GM23248 (cell line): Measurements from ENCODE around the gene RHNO1. TPM values are rescaled to one million over a fixed set of nuclear protein-coding genes. Genes with fewer than 3 reads are reported as not detected.
A peak's percentile ranks its signal among the peaks of the same experiment; 100 is the strongest.

Source experiments
- DNase-seq: peaks from one replicate; pipeline ENCODE4 v3.0.0-alpha.2; 2015
- H2AFZ ChIP-seq: fragments of 200-600 bp; sonication (generic); 2 replicates; pipeline ENCODE4 v1.6.1; 2016; ENCODE audit warnings: antibody characterized with exemption
- H3F3A ChIP-seq: fragments of 200-600 bp; sonication (generic); 2 replicates; pipeline ENCODE4 v1.6.1; 2016; ENCODE audit warnings: mild to moderate bottlenecking, antibody characterized with exemption, mixed run types; ENCODE audit not compliant: insufficient read depth
- H3K27ac ChIP-seq: fragments of 200-600 bp; sonication (generic); 2 replicates; pipeline ENCODE4 v1.5.1; 2016; ENCODE audit warnings: mild to moderate bottlenecking
- H3K27me3 ChIP-seq: fragments of 200-600 bp; sonication (generic); replicated peaks from 2 replicates; pipeline ENCODE4 v1.6.1; 2016; ENCODE audit warnings: mild to moderate bottlenecking; ENCODE audit not compliant: insufficient read depth
- H3K36me3 ChIP-seq: fragments of 200-600 bp; sonication (generic); 2 replicates; pipeline ENCODE4 v1.6.1; 2016; ENCODE audit warnings: low read depth, mild to moderate bottlenecking
- H3K4me1 ChIP-seq: fragments of 200-600 bp; sonication (generic); 2 replicates; pipeline ENCODE4 v1.6.1; 2016; ENCODE audit warnings: mild to moderate bottlenecking; ENCODE audit not compliant: insufficient read depth
- H3K4me2 ChIP-seq: fragments of 200-600 bp; sonication (generic); one replicate; pipeline ENCODE4 v1.6.1; 2016; ENCODE audit warnings: mild to moderate bottlenecking; ENCODE audit not compliant: unreplicated experiment
- H3K4me3 ChIP-seq: fragments of 200-600 bp; sonication (generic); 2 replicates; pipeline ENCODE4 v1.5.1; 2016; ENCODE audit warnings: mild to moderate bottlenecking
- H3K79me2 ChIP-seq: fragments of 200-600 bp; sonication (generic); 2 replicates; pipeline ENCODE4 v1.6.1; 2016; ENCODE audit warnings: mild to moderate bottlenecking; ENCODE audit not compliant: insufficient read depth
- H3K9ac ChIP-seq: fragments of 200-600 bp; sonication (generic); 2 replicates; pipeline ENCODE4 v1.6.1; 2016; ENCODE audit warnings: mild to moderate bottlenecking
- H3K9me2 ChIP-seq: fragments of 200-600 bp; sonication (generic); 2 replicates; pipeline ENCODE4 v1.6.1; 2016; ENCODE audit warnings: mixed run types, mild to moderate bottlenecking, moderate library complexity; ENCODE audit not compliant: insufficient read depth
- H3K9me3 ChIP-seq: fragments of 200-600 bp; sonication (generic); one replicate; pipeline ENCODE4 v1.6.1; 2017; ENCODE audit warnings: low read depth
- H4K20me1 ChIP-seq: fragments of 200-600 bp; sonication (generic); 2 replicates; pipeline ENCODE4 v1.6.0; 2016; ENCODE audit not compliant: insufficient read depth
- EZH2 ChIP-seq: fragments of 200-600 bp; sonication (generic); IDR thresholded peaks from 2 replicates; pipeline ENCODE4 v1.6.1; 2018; ENCODE audit warnings: antibody characterized with exemption, mild to moderate bottlenecking; ENCODE audit not compliant: insufficient read depth, poor library complexity, severe bottlenecking
- EZH2phosphoT487 ChIP-seq: fragments of 200-600 bp; sonication (generic); IDR thresholded peaks from 2 replicates; pipeline ENCODE4 v1.6.1; 2018; ENCODE audit warnings: antibody characterized with exemption, moderate library complexity, mild to moderate bottlenecking, low read depth; ENCODE audit not compliant: insufficient read depth
- WGBS, 2 experiments: methylation state at CpG; one replicate each; pipeline ENCODE4 v1.1.6; 2015 to 2017; ENCODE audit warnings: low lambda C conversion rate in 2 of 2, low coverage in 1 of 2; ENCODE audit errors: missing lambda C conversion rate in 2 of 2; 5-methylcytosine and 5-hydroxymethylcytosine counted together
- in situ Hi-C: fragments of 300-500 bp; cut with MboI; formaldehyde crosslinking; loops from 2 replicates; pipeline ENCODE4 v1.15.0; 2020
- polyA plus RNA-seq: library from polyadenylated mRNA; unstranded; fragments of >200 nt; fragmentation: Nextera tagmentation; extraction: Ambion mirVana; gene quantifications from 2 replicates; pipeline ENCODE4 v1.2.1, GENCODE V29; 2016
- total RNA-seq: library from RNA; depleted of rRNA; stranded (reverse); fragments of >200 nt; shearing (Covaris generic); gene quantifications from 2 replicates; pipeline ENCODE4 v1.2.3, GENCODE V29; 2014

The RHNO1 gene
- total and polyA plus RNA-seq, 2 experiments from 2014 or later, result 27.6 to 38.4 TPM

DNA sequence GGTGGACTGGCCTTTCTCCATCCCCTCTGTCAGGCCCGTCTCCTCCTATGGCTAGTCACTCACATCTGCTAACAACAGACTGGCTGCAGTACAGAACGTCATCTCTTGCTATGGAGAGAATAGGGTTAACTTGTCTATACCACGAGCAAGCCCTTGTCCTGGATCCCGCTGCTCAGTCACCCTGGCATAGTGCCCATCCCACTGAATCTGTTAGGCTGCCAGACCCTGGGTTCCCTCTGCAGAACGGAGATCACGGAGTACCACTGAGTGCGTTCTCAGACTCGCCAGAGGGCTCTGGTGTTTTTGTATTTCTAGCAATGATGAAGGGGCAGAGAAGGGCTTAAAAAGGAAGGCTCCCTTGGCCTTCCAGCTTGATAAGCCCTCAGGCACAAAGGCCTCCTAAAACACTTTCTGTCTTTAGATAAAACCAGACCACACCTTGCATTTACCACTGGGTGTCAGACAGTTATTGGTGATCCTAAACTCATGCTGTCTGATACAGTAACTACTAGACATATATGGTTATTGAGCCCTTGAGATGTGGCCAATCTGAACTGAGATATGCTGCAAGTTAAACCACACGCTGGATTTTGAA lies 35.9 kb upstream of the RHNO1 start:
- Histone ChIP-seq H3K4me2 (no peak overlapping the region), H2AFZ (no peak overlapping the region), H3K4me1 (no peaks in the 10 kb centered on the region), H3K9me3 (no peaks in the 10 kb centered on the region), H3K9ac (no peak overlapping the region), H3K4me3 (no peak overlapping the region), H4K20me1 (no peaks in the 10 kb centered on the region), H3K79me2 (no peaks in the 10 kb centered on the region), H3F3A (no peaks in the 10 kb centered on the region), H3K36me3 (no peaks in the 10 kb centered on the region), H3K27me3 (no peaks in the 10 kb centered on the region), H3K27ac (no peak overlapping the region), H3K9me2 (no peaks in the 10 kb centered on the region)
- TF ChIP-seq EZH2phosphoT487 (no peak), EZH2 (no peak)
- in situ Hi-C loops, result no loop called here
- 60 to 65% methylated on average over 9 of the region's 9 CpGs for WGBS, 2 experiments
- no peak for DNase-seq

DNA sequence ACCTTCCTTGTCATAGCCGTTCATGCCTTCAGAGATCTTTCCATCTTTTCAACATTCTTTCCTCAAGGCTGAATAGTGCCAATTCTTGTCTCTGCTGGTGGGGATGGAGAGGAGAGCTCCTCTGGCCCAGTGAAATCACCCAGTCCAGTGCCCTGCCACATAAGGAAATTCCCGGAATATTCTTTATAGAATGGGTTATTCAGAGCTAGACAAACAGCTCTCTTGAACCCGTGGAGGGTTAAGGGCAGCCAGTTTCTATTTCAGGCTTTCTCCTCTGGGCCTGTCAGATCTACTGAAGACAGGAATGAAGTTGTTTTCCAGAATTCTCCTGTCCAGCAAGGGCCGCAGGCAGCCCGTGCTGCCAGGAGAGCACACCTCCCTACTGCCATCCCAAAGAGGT lies 34.1 kb upstream of the RHNO1 start:
- no peaks in the 10 kb centered on the region for H3K27me3 ChIP-seq
- in situ Hi-C loops, result no loop called here
- H3K9me2 ChIP-seq, result no peaks in the 10 kb centered on the region
- H3K4me1 ChIP-seq, result no peaks in the 10 kb centered on the region
- WGBS, 2 experiments, result 83 to 86% methylated on average over 5 of the region's 5 CpGs
- no peak for DNase-seq
- no peaks in the 10 kb centered on the region for H4K20me1 ChIP-seq
- no peaks in the 10 kb centered on the region for H3K36me3 ChIP-seq
- H3K9me3 ChIP-seq, result no peaks in the 10 kb centered on the region
- no peak overlapping the region for H3K9ac ChIP-seq
- no peak overlapping the region for H2AFZ ChIP-seq
- H3F3A ChIP-seq, result no peaks in the 10 kb centered on the region
- H3K79me2 ChIP-seq, result no peaks in the 10 kb centered on the region
- H3K4me2 ChIP-seq, result no peak overlapping the region
- no peak overlapping the region for H3K27ac ChIP-seq
- no peak for TF ChIP-seq EZH2
- no peak for TF ChIP-seq EZH2phosphoT487
- H3K4me3 ChIP-seq, result no peak overlapping the region

DNA sequence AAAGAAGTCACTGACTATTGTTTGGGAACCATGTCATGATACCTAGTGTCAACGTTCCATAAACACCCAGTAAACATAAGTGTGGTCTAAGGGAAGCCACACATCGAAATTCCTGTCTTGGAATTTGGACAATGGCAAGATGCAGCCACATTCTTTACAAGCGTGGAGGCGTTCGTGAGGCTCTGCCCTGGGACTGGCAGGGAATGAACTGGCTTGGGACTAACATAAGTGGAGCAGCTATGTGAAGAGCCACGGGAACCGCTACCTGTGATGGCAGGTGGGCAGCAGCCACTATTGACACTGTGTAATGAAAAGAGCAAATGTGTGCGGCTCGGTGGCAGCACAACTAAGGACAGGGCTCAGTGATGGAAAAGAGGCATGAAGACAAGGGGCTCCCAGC lies 32.2 kb upstream of the RHNO1 start:
- Histone ChIP-seq H3F3A (no peaks in the 10 kb centered on the region), H3K9me2 (no peaks in the 10 kb centered on the region), H3K27me3 (no peaks in the 10 kb centered on the region), H3K27ac (no peak overlapping the region), H3K4me2 (no peak overlapping the region), H3K79me2 (no peaks in the 10 kb centered on the region), H3K9me3 (no peaks in the 10 kb centered on the region), H3K9ac (no peak overlapping the region), H3K36me3 (no peaks in the 10 kb centered on the region), H3K4me1 (no peaks in the 10 kb centered on the region), H2AFZ (peak overlapping the region; percentile 51; the same call in 1 of the 2 replicates), H3K4me3 (no peak overlapping the region), H4K20me1 (no peaks in the 10 kb centered on the region)
- no peak for TF ChIP-seq EZH2phosphoT487
- TF ChIP-seq EZH2, result no peak
- in situ Hi-C loops, result no loop called here
- WGBS, 2 experiments, result 85% methylated on average over 9 of the region's 9 CpGs
- no peak for DNase-seq

DNA sequence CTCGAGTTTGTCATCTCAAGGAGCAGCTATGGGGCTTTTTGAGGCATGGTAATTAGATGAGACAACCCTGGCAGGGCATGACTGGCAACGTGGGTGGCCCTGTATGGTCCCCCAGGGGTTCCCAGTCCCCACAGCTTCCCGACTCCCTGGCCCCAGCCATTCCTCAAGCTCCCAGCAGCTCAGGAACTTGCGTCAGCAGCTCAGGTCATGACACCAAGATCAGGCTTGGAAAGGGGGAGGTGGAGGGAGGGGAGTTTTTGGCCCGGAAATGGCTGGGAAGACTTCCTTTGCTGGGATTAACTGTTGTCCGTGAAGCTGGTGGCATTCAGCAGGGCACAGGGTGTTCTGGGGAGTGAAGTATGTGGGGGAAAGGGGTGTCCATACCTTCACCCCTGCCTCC lies 31.7 kb upstream of the RHNO1 start:
- no peaks in the 10 kb centered on the region for H3K79me2 ChIP-seq
- no peak overlapping the region for H3K4me3 ChIP-seq
- peak overlapping the region; percentile 51; the same call in 1 of the 2 replicates for H2AFZ ChIP-seq
- H3K9me2 ChIP-seq, result no peaks in the 10 kb centered on the region
- H3F3A ChIP-seq, result no peaks in the 10 kb centered on the region
- in situ Hi-C loops, result no loop called here
- no peaks in the 10 kb centered on the region for H3K36me3 ChIP-seq
- no peaks in the 10 kb centered on the region for H3K9me3 ChIP-seq
- no peaks in the 10 kb centered on the region for H3K27me3 ChIP-seq
- DNase-seq, result peak; percentile 32
- H3K27ac ChIP-seq, result no peak overlapping the region
- TF ChIP-seq EZH2 (no peak), EZH2phosphoT487 (no peak)
- WGBS, 2 experiments, result 24 to 33% methylated on average over 6 of the region's 6 CpGs
- H4K20me1 ChIP-seq, result no peaks in the 10 kb centered on the region
- no peak overlapping the region for H3K9ac ChIP-seq
- no peak overlapping the region for H3K4me2 ChIP-seq
- no peaks in the 10 kb centered on the region for H3K4me1 ChIP-seq

DNA sequence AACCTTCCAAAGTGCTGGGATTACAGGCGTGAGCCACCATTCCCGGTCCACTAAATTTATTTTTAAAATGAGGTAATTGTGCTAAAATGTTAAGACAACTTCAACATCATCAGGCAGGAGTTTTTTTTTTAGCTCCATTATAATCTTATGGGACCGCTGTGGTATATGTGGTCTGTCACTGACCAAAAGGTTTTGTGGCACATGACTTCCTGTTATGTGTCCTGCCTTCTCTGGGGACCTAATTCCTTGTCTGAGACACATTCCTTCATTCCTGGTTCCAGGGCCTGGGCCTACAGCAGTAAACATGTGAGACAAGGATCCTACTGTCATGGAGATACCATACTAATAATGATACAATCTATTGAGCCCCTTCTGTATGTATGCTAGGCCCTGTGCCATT lies 25.1 kb upstream of the RHNO1 start:
- H3K9me3 ChIP-seq, result no peaks in the 10 kb centered on the region
- H3K27ac ChIP-seq, result no peak overlapping the region
- H4K20me1 ChIP-seq, result no peaks in the 10 kb centered on the region
- no peaks in the 10 kb centered on the region for H3K36me3 ChIP-seq
- no peak overlapping the region for H3K4me3 ChIP-seq
- H3K9me2 ChIP-seq, result no peaks in the 10 kb centered on the region
- H3K4me2 ChIP-seq, result no peak overlapping the region
- 92 to 93% methylated on average over 3 of the region's 3 CpGs for WGBS, 2 experiments
- in situ Hi-C loops, result no loop called here
- no peaks in the 10 kb centered on the region for H3K4me1 ChIP-seq
- no peaks in the 10 kb centered on the region for H3F3A ChIP-seq
- H3K79me2 ChIP-seq, result no peaks in the 10 kb centered on the region
- H2AFZ ChIP-seq, result no peak overlapping the region
- no peaks in the 10 kb centered on the region for H3K27me3 ChIP-seq
- no peak for DNase-seq
- TF ChIP-seq EZH2phosphoT487, result no peak
- TF ChIP-seq EZH2, result no peak
- H3K9ac ChIP-seq, result no peak overlapping the region
